Stimulated activated CD8-positive, alpha-beta memory T cell treated with anti-CD3 and anti-CD28 coated beads, Interleukin-15, amount 100 ng/mL, for 1 hour (primary cell): ENCODE measurements around the gene SORT1.

Experiments
- DNase-seq: peaks from one replicate; pipeline ENCODE4 v3.0.0-alpha.2; 2020; ENCODE audit warnings: low read depth

The SORT1 gene

GRCh38 chr1:109259674-109260557 is 137.8 kb downstream of the SORT1 start:
- no peak for DNase-seq
